Measurements from ENCODE around the gene MKKS.
"Not testable (repeated sequence)": the region's sequence is repeated elsewhere in the genome, so short reads cannot be mapped to it uniquely, and the experiment has no call there.

MKKS gene

DNA sequence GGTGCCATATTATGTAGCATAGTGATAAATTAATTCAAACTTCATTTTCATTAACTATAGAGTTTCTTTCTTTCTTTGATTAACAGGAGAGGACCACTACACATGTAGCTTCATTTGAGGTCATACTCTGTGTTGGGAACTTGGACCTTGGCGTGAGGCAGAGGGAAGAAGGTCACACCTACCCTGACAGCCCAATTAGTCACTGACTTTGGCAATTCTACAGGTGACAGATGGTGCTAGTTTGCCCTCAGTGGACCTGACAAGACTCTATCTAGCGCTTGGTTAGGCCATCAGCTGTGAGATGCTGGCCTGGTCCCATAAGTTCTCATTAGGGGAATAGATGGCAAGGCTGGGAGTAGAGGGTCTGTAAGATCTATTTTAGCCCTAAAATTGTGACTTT is 15.2 kb upstream of the MKKS start:
- DNase-seq (ENCODE audit: low read depth in 2 of 2): no peak

DNA sequence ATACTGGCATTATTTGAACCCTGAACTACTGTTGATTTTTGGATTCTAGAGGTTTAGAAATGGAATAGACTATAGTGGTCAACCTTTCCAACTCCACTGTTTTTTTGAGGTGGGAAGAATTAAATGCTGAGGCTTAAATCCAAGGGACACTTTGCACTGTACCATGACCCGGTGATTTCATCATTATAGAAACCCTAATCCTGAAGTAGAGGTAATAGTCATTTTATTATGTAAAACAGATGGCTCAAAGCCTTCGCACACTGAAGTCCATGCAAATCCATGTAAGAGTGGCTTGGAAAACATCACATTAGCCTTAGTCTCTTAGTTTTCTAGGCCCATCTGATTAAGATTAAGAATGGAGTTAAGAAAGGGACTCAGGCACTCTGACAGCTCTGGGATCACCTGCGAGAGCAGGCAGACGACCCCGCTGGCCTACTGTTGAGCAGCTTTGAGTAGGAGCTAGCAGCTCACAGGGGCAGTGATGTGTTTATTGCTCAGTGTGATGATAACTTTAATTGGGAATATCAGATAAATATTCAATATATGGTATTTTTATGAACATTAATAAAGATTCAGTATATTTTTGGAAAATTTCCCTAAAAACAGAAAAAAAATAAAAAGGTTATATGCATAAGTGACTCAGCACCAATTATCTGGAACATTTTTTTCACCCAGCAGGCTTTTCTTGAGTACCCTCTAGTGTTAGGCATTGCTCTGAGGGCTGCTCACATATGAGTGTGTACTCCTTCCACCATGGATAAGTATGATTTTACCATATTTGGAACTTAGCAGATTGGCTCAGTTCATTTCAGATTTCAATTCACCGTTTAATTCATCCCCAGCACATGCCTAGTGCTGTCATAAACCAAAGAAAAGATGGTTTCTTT is 14.5 kb upstream of the MKKS start:
- DNase-seq (ENCODE audit: low read depth in 2 of 2): no peak

DNA sequence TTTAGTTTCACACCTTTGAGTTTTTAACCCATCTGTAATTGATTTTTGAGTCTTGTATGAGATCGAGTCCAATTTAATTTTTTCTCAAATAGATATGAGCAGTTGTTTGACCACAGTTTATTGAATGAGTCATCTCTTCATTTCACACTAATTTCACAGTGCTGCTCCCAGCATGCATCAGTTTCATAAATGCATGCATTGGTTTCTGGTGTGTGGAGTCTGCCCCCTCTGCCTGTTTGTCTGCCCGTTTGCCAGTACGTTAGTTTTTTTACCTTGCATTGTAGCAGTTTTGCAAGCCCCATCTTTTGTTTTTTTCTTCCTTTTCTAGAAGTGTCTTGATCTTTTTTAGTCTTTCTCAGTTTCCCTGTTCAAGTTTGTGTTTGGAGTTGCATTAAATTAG is 13.0 kb upstream of the MKKS start:
- peak in 1 of 2 donors; percentile 17 for DNase-seq (ENCODE audit: low read depth in 2 of 2)

DNA sequence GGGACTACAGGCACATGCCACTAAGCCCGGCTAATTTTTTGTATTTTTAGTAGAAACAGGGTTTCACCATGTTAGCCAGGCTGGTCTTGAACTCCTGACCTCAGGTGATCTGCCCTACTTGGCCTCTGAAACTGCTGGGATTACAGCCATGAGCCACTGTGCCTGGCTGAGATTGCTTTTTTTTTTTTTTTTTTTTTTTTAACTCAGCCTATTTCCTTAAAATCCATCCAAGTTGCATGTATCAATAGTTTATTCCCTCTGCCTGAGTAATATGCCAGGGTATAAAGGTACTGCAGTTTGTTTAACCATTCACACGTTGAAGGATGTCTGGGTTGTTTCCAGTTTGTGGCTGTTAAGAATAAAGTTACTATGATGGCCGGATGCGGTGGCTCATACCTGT is 11.7 kb upstream of the MKKS start:
- no peak for DNase-seq (ENCODE audit: low read depth in 2 of 2)

DNA sequence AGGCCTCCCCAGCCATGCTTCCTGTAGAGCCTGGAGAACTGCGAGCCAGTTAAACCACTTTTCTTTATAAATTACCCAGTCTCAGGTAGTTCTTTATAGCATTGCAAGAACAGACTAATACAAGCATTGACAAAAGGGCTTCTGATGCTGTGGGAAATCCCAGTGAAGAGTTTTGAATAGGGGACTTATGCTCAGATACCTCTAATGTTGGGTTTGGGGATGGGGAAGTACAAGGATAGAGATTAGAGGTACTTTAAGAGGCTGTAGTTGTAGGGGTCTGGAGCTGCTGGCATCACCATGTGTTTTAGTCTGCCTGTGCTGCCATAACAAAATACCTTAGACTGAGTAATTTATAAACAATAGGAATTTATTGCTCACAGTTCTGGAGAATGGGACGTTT is 9.9 kb upstream of the MKKS start:
- DNase-seq (ENCODE audit: low read depth in 2 of 2): no peak

DNA sequence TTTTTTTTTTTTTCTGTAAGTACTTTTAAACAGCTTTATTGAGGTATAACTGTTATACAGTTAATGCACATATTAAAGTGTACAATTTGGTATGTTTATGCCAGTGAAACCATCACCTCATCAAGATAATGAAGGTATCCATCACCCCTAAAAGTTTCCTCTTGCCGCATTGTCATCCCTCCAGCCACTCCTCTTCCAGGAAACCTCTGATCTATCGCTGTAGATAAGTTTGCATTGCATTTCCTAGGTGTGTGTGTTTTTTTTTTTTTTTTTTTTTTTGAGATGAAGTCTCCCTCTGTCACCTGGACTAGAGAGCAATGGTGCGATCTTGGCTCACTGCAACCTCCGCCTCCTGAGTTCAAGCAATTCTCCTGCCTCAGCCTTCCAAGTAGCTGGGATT is 4.2 kb upstream of the MKKS start:
- no peak for DNase-seq (ENCODE audit: low read depth in 2 of 2)

DNA sequence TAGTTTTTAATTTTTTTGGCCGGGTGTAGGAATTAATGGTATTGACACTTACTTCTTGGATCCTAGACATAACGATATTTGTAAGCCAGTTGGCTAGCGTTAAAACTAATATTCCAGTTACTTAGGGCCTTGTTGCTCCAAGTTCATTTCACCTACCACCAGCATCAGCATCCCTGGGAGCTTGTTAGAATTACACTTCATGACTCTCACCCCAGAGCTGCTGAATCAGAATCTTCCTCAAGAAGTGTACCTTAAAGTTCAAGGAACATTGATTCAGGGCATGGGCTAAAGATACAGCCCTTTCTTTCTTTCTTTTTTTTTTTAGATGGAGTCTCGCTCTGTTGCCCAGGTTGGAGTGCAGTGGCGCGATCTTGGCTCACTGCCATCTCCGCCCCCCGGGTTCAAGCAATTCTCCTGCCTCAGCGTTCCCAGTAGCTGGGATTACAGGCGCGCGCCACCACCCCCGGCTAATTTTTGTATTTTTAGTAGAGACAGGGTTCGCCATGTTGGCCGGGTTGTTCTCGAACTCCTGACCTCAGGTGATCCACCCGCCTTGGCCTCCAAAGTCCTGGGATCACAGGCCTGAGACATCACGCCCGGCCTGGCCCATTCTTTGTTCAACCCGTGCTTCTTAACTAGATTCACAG is 2.2 kb upstream of the MKKS start:
- DNase-seq (ENCODE audit: low read depth in 2 of 2): no peak

DNA sequence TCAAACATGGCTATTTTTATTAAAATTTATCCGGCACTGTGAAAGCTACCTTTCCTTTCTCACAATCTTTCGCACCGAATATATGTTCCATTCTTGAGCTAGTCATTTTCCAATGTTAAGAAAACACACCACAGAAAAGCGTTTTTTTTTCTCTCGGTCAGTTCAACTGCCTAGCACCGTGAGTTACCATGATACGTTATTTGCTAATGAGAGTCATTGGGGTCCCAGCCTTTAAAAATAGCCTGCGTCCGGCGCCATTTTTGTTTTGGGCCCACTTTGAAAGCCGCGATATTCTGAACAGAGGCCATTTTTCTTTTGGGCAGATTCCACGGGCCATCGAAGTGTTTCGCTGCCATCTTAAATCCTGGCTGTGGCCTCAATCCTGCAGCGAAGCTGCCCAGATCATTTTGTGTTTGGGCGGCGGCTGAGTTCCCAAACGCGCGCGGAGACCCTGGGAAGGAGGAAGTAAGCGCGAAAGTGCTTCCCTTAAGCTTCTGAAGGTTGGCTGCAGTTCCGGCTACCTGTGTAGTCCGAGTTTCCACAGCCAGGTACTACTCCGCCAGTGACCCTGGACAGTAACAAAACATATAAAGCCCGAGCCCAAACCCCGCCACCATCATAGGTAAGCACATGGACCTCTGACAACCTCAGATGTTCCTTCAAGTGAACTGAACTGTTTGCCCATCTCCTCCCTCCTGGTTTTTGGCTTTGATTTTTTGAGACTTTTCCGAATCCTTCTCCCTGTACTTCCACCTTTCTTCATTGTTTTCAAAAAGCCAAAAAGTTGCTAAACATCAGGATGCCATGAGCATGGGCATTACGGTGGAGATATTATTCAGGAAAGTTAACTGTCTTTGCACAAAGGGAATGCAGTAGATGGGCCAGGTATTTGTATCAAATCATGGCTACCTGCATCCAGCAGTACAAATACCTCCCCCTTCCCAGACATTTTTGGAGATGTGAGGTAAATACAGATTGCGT is 1.1 kb upstream of the MKKS start, which contains the start of gene SLX4IP:
SLX4IP (plus strand) TSS at position 474 of the 981 bp plus-strand sequence. CDS start 22,900 bp downstream, outside the sequence.
- DNase-seq (ENCODE audit: low read depth in 2 of 2): peak; percentile 57 to 58

DNA sequence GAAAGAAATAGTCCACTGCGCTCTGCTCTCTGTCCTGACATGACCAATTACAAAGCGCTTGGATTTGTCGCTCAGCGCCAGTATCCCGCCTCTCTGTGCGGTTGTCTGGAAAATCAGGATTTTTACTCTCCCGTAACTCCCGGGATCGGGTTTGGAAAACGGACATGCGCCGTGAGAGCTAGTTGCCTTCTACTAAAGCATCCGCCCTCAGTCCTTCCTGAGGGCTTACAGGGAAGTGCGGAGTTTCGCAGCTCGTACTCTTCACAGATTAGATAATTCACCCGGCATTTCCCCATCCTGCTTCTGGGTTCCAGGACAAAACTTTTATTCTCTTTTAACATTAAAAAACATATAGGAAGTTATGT is 427 bp upstream of the MKKS start:
- DNase-seq (ENCODE audit: low read depth in 2 of 2): peak; percentile 23 to 45

DNA sequence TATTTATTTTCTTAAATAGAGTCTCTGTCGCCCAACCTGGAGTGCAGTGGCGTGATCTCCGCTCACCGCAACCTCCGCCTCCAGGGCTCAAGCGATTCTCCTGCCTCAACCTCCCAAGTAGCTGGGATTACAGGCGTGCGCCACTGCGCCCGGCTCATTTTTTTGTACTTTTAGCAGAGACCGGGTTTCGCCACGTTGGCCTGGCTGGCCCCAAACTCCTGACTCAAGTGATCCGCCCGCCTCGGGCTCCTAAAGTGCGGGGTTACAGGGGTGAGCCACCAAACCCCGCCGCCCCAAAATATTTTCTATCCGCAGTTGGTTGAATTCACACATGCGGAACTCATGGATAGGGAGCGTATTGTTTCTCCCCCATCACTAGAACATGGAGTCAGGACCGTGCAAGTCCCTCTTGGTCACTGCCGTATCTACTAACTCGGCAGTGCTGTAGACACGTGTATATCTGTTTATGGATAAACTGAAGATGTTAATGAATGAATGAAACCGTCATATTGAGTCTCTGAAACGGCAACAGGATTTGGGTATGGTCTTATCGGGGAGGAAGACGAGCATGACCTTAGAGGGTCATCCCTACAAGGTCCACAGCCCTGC is 904 bp downstream of the MKKS start:
- DNase-seq (ENCODE audit: low read depth in 2 of 2): no peak

DNA sequence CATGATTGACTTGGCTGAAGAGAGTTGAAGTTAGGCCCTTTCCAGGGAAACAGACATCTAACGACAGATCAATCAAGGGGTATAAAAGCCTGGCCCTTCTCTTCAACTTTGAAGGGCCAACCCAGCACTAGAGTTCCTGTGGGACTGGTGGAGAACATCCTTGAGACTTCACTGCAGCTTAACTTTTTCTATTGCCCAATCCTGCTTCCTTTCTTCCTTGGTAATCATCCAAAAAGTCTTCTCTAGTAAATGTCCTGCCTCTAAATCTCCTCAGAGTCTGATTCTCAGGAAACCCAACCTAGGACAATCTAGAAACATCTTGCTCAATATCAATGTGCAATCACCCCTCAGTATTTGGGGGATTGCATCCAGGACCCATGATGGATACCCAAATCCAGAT is 1.9 kb downstream of the MKKS start:
- no peak for DNase-seq (ENCODE audit: low read depth in 2 of 2)

DNA sequence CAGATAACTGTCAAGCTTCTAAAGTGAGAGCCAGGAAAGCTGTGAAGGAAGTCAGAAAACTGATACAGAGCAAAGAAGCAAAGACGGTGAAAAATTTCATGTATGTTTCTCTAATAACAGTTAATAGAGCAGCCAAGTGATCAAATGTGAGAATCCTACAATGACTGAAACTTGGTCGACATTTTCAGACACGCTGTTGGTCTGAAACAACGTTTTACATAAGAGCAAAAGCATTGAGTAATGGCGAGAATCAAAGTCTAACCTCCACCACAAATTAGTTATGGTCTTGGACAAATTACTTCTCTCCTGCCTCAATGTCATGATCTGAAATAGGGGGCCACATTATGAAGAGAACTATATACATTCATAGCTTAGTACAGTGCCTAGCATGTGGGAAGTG is 3.3 kb downstream of the MKKS start:
- DNase-seq (ENCODE audit: low read depth in 2 of 2): no peak

DNA sequence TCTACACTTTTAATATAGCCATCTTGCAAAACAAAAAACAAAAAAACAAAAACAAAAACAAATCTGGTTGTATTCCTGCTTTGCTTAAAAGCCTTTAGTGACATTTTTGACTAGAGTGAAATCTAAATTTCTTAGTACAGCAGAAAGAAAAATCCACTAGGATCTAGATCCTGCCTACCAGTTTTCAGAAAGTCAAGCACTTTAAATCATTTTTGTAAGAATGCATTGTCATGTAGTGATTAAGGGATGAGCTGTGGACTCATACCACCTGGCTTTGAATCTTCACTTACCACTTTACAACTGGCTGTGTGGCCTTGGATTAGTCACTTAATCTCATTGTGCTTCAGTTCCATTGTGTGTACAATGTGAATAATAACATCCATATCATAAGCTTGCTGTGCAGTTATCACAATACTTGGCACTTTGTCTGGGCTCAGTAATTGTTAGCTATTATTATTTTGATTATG is 4.0 kb downstream of the MKKS start:
- DNase-seq (ENCODE audit: low read depth in 2 of 2): no peak

DNA sequence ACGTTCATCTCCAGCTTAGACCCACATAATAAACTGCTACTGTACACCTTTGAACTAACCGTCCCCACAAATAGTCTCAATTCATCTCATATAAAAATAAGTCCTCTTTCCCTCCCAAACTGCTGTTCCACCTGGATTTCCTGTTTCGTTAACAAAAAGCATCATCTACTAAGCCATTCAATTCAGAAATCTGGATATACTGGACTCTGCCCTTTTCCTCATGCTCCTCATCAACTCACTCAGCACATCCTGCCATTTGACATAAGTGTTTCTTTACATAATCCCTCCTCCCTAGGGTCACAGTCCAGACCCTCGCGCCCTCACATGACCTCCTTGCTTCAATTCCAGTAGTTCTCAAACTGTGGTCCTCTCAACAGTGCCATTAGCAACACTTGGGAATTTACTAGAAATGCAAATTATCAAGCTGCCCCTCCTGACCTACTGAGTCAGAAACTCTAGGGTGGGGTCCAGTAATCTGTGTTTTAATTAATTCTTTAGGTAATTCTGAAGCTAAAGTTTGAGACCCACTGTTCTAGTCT is 4.5 kb downstream of the MKKS start:
- DNase-seq (ENCODE audit: low read depth in 2 of 2): no peak

DNA sequence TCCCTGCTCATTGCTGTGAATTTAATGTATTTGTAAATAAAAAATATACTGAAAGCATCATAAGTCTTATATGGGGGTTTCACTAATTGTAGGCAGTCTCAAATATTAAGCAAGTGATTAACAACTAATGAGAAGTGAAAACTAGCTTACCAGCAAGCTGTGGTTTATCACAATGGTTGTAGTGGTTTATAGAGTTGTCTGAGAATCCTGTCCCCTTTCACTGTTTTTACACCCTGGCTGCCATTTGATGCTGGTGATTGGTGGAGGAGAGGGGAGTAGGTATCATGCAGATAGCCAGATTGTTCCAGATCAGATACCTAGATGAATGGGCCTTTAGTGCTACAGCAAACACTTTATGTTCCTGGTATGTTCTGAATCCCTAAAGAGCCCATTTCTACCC is 6.0 kb downstream of the MKKS start:
- DNase-seq (ENCODE audit: low read depth in 2 of 2): no peak

DNA sequence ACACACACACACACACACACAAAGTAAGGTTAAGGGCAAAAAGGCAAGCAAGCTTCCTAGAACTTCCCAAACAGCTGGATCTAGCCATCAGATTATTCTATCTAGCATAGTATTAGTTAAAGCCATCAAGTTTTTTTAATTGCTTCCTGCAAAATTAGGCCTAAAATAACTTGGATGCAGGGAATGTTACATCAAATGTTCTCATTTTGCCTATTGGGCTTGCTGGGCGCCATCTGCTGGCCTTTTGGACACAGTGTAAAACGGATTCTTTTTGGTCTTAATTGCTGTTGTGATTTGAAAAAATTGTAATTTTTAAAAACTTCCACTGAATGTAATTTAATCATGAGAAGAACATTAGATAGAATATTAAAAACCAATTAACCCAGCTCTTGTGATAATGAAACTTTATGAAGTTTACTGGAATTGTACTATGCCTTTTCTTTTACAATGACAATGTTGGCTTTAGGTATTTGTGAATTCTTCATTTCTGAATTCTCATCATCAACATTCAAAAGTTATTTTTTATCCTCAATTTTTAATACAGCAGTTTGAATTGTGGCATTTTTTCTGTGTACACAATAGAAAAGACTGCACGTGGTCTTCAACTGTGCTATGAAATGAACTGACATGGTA is 6.8 kb downstream of the MKKS start:
- DNase-seq (ENCODE audit: low read depth in 2 of 2): no peak

DNA sequence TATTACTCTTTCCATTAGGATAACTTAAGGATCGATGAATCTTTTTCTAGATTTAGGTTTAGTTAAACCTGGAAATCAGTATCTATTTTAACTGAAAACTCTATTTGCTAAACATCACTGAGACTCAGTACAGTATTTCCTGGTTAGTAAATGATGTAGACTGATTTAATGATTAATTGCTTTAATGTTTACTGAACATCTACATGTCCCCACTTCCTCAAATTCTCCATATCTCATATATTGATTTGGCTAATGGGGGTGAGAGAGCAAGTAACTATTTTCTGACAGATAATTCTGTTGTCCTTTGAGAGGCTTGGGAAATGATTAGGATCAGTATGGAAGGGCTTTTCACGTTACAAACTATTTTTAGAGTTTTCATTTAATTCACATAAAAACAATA is 10.3 kb downstream of the MKKS start:
- DNase-seq (ENCODE audit: low read depth in 2 of 2): no peak

DNA sequence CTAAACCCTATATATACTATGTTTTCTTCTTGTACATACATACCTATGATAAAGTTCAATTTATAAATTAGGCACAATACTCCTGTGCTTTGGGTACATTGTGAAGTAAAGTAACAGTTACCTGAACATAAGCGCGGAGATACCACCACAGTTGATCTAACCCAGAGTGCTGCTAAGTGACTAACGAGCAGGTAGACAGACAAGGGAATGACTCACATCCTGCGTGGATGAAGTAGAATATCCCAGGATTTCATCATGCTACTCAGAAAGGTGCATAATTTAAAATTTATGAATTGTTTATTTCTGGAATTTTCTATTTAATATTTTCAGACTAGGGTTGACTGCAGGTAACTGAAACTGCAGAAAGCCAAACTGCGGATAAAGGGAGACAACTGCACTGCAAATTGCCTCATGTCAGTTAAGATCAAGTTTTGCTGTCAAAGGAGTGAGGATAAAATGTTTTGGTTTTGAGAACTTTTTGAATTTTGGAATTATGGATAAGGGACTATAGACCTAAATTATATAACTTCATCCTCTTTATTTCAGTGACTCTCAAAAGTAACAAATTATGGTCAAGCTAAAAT is 14.4 kb downstream of the MKKS start:
- no peak for DNase-seq (ENCODE audit: low read depth in 2 of 2)

DNA sequence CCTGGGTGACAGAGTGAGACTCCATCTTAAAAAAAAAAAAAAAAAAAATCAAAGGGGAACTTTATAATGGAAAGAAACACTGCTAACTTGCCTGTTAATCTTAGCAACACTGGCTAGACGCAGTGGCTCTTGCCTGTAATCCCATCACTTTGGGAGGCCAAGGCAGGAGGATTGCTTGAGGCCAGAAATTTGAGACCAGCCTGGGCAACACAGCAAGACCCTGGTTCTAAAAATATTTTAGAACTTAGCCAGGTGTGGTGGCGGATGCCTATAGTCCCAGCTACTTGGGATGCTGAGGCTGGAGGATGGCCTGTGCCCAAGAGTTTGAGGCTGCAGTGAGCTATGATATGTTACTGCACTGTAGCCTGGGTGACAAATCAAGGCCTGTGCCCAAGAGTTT is 16.8 kb downstream of the MKKS start:
- not testable (repeated sequence) for DNase-seq (ENCODE audit: low read depth in 2 of 2)

DNA sequence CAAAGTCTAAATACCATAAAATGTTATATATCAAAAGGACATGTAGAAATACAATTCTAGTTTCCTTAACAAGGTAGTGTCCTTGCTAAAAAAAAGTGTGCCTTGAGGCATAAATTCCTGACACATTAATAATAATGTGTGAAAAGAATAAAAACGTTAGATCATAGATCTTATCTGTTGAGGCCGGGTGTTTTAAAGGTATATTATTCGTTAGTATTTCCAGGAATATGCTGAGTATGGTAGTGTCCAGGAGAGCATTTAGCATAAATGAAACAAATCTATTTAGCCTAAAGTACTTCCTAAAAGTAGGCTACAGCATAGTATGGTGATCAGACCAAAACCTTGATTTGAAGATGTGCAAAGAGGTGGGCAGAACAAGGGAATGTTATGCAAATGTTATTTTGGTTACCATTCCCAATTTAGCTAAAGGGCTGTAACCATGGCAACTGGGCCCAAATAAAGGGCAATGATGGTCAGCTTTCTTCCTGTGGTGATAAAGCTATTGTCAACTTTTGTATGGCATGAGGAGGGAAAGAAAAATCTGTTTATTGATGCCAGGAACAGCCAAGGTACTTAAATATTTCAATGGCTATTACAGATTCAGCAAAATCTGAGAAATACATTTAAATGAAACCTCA is 18.9 kb downstream of the MKKS start:
- no peak for DNase-seq (ENCODE audit: low read depth in 2 of 2)
